ENCODE measurements around the gene MTHFD2L.
"Not testable (repeated sequence)": the region's sequence is repeated elsewhere in the genome, so short reads cannot be mapped to it uniquely, and the experiment has no call there.

Gene MTHFD2L

GRCh38 chr4:74335341-74336021, 177.6 kb downstream of the MTHFD2L start:
- H3K4me2 ChIP-seq (ENCODE audit: low read depth, low read length) = no peak overlapping the region
- no peaks in the 10 kb centered on the region for H4K20me1 ChIP-seq (ENCODE audit: insufficient read depth, low read length)
- no peak overlapping the region for H3K9ac ChIP-seq (ENCODE audit: low read length)
- no peaks in the 10 kb centered on the region for H3K27me3 ChIP-seq (replicated peaks; ENCODE audit: insufficient read depth, low read length)
- no peak for TF ChIP-seq EZH2phosphoT487 (IDR thresholded peaks at IDR 0.05; ENCODE audit: low read length)
- no peak for TF ChIP-seq EZH2 (optimal IDR thresholded peaks at IDR 0.05; ENCODE audit: low read depth, low read length)
- TF ChIP-seq CTCF (IDR thresholded peaks at IDR 0.05; ENCODE audit: low read length) = no peak
- no peak overlapping the region for H3K4me3 ChIP-seq (ENCODE audit: low read length)
- H3K27ac ChIP-seq (ENCODE audit: low read length) = no peak overlapping the region
- no peaks in the 10 kb centered on the region for H3F3A ChIP-seq (ENCODE audit: insufficient read depth, low read length)
- no peak for DNase-seq
- no peaks in the 10 kb centered on the region for H3K9me3 ChIP-seq (replicated peaks; ENCODE audit: insufficient read depth, low read length)
- no peak overlapping the region for H2AFZ ChIP-seq (ENCODE audit: low read length)
- no peaks in the 10 kb centered on the region for H3K9me2 ChIP-seq (replicated peaks; ENCODE audit: insufficient read depth, low read length)
- H3K4me1 ChIP-seq (ENCODE audit: low read length) = no peaks in the 10 kb centered on the region
- no peaks in the 10 kb centered on the region for H3K36me3 ChIP-seq (replicated peaks; ENCODE audit: insufficient read depth, low read length)
- H3K79me2 ChIP-seq (ENCODE audit: low read length) = no peaks in the 10 kb centered on the region

- Histone ChIP-seq H3K27ac (ENCODE audit: low read length) (no peak overlapping the region), H3F3A (ENCODE audit: insufficient read depth, low read length) (no peaks in the 10 kb centered on the region), H3K4me1 (ENCODE audit: low read length) (no peaks in the 10 kb centered on the region), H4K20me1 (ENCODE audit: insufficient read depth, low read length) (no peaks in the 10 kb centered on the region), H3K4me2 (ENCODE audit: low read depth, low read length) (no peak overlapping the region), H3K27me3 (replicated peaks; ENCODE audit: insufficient read depth, low read length) (no peaks in the 10 kb centered on the region), H3K36me3 (replicated peaks; ENCODE audit: insufficient read depth, low read length) (no peaks in the 10 kb centered on the region), H3K9ac (ENCODE audit: low read length) (no peak overlapping the region), H2AFZ (ENCODE audit: low read length) (no peak overlapping the region), H3K9me3 (replicated peaks; ENCODE audit: insufficient read depth, low read length) (no peaks in the 10 kb centered on the region), H3K9me2 (replicated peaks; ENCODE audit: insufficient read depth, low read length) (no peaks in the 10 kb centered on the region), H3K4me3 (ENCODE audit: low read length) (no peak overlapping the region), H3K79me2 (ENCODE audit: low read length) (no peaks in the 10 kb centered on the region)
- no peak for TF ChIP-seq EZH2phosphoT487 (IDR thresholded peaks at IDR 0.05; ENCODE audit: low read length)
- TF ChIP-seq CTCF (IDR thresholded peaks at IDR 0.05; ENCODE audit: low read length) = no peak
- no peak for TF ChIP-seq EZH2 (optimal IDR thresholded peaks at IDR 0.05; ENCODE audit: low read depth, low read length)
- DNase-seq = no peak
Measured at GRCh38 chr4:74338792-74339333, 180.9 kb downstream of the MTHFD2L start.

- Histone ChIP-seq H3K27ac (ENCODE audit: low read length) (no peak overlapping the region), H3K79me2 (ENCODE audit: low read length) (no peaks in the 10 kb centered on the region), H3K9me3 (replicated peaks; ENCODE audit: insufficient read depth, low read length) (no peaks in the 10 kb centered on the region), H4K20me1 (ENCODE audit: insufficient read depth, low read length) (no peaks in the 10 kb centered on the region), H3K4me2 (ENCODE audit: low read depth, low read length) (no peak overlapping the region), H3K9me2 (replicated peaks; ENCODE audit: insufficient read depth, low read length) (no peaks in the 10 kb centered on the region), H2AFZ (ENCODE audit: low read length) (no peak overlapping the region), H3K36me3 (replicated peaks; ENCODE audit: insufficient read depth, low read length) (no peaks in the 10 kb centered on the region), H3K9ac (ENCODE audit: low read length) (no peak overlapping the region), H3K4me1 (ENCODE audit: low read length) (no peaks in the 10 kb centered on the region), H3K4me3 (ENCODE audit: low read length) (no peak overlapping the region), H3K27me3 (replicated peaks; ENCODE audit: insufficient read depth, low read length) (no peaks in the 10 kb centered on the region), H3F3A (ENCODE audit: insufficient read depth, low read length) (no peaks in the 10 kb centered on the region)
- TF ChIP-seq CTCF (IDR thresholded peaks at IDR 0.05; ENCODE audit: low read length) (no peak), EZH2phosphoT487 (IDR thresholded peaks at IDR 0.05; ENCODE audit: low read length) (no peak), EZH2 (optimal IDR thresholded peaks at IDR 0.05; ENCODE audit: low read depth, low read length) (no peak)
- no peak for DNase-seq
Measured at GRCh38 chr4:74339501-74339900, 181.6 kb downstream of the MTHFD2L start.

GRCh38 chr4:74340421-74340820, 182.5 kb downstream of the MTHFD2L start:
- H3K4me1 ChIP-seq (ENCODE audit: low read length); H3F3A ChIP-seq (ENCODE audit: insufficient read depth, low read length); H3K27me3 ChIP-seq (replicated peaks; ENCODE audit: insufficient read depth, low read length); H4K20me1 ChIP-seq (ENCODE audit: insufficient read depth, low read length); H3K27ac ChIP-seq (ENCODE audit: low read length); H3K9ac ChIP-seq (ENCODE audit: low read length); H3K4me2 ChIP-seq (ENCODE audit: low read depth, low read length); H3K9me3 ChIP-seq (replicated peaks; ENCODE audit: insufficient read depth, low read length); H3K4me3 ChIP-seq (ENCODE audit: low read length); H2AFZ ChIP-seq (ENCODE audit: low read length); DNase-seq; H3K9me2 ChIP-seq (replicated peaks; ENCODE audit: insufficient read depth, low read length); H3K36me3 ChIP-seq (replicated peaks; ENCODE audit: insufficient read depth, low read length); H3K79me2 ChIP-seq (ENCODE audit: low read length): not testable (repeated sequence)

All from MM.1S (cell line).